Retinal pigment epithelial cell (primary cell): Measurements from ENCODE around the gene DAAM1.

Source experiments
- DNase-seq: peaks from one replicate; pipeline ENCODE4 v3.0.0-alpha.2; 2010; ENCODE audit warnings: low read depth
- H3K4me3 ChIP-seq: 2 replicates; pipeline ENCODE4 v1.5.1; 2011; ENCODE audit warnings: mild to moderate bottlenecking, low read length, control low read depth, moderate library complexity
- TF ChIP-seq, protein P1 (sequence below): conservative IDR thresholded peaks from 2 replicates; pipeline ENCODE4 v1.5.1; 2011; ENCODE audit warnings: low read depth, low read length, control low read depth, inconsistent platforms

DAAM1 gene

GRCh38 chr14:59243174-59243573 is 54.7 kb downstream of the DAAM1 start:
- no peak for DNase-seq
- TF ChIP-seq, protein P1, sequence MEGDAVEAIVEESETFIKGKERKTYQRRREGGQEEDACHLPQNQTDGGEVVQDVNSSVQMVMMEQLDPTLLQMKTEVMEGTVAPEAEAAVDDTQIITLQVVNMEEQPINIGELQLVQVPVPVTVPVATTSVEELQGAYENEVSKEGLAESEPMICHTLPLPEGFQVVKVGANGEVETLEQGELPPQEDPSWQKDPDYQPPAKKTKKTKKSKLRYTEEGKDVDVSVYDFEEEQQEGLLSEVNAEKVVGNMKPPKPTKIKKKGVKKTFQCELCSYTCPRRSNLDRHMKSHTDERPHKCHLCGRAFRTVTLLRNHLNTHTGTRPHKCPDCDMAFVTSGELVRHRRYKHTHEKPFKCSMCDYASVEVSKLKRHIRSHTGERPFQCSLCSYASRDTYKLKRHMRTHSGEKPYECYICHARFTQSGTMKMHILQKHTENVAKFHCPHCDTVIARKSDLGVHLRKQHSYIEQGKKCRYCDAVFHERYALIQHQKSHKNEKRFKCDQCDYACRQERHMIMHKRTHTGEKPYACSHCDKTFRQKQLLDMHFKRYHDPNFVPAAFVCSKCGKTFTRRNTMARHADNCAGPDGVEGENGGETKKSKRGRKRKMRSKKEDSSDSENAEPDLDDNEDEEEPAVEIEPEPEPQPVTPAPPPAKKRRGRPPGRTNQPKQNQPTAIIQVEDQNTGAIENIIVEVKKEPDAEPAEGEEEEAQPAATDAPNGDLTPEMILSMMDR: no peak
- no peak overlapping the region for H3K4me3 ChIP-seq

DNA sequence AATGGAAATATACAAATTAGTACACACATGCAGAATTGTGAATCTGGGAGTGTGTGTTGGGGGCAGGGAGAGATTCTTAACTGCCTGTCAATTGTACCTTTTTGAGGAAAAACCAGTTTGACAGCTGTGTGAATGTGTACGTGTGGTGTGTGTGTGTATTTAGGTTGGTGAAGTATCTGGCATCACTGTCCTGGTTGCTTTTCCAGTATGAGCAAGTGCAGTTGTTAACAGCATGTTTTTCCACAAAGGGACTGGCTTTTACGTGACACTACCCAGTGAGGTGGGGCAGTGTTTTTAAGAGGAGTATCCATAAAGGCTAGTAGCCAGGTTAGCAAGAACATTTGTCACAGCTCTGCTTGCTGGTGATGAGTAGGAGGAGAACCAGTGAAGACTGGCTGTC is 56.1 kb downstream of the DAAM1 start:
- TF ChIP-seq, protein P1: no peak
- no peak overlapping the region for H3K4me3 ChIP-seq
- no peak for DNase-seq

DNA sequence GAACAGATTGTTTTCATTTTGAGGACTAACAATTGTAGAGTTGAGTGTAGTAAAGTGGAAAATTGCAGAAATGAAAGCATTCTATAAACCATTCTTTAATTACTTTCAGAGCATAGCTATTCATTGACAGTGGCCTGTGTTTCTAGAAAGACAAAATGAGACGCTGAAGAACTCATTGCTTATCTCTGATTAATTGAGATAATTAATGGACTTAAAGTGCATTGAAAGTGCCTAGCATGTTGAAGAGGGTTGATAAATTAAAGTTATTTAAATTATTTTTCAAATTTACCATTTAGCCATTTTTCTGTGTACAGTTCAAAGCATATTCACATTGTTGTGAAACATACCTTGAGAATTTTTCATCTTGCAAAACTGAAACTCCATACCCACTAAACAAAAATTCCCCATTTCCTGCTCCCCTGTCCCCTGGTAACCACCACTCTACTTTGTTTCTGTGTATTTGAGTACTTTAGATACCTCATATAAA is 57.4 kb downstream of the DAAM1 start:
- TF ChIP-seq, protein P1: no peak
- H3K4me3 ChIP-seq: no peak overlapping the region
- DNase-seq: no peak

DNA sequence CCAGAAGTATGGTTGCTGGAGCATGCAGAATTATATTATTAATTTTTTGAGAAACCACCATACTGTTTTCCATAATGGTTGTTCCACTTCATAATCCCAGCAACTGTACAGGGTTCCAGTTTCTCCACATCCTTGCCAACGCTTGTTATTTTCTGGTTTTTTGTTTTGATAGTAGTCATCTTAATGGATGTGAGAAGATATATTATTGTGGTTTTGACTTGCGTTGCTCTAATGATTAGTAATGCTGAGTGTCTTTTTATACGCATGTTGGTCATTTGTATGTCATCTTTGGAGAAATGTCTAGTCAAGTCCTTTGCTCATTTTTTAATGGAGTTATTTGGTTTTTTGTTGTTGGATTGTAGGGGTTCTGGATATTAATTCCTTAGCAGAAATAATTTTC is 58.1 kb downstream of the DAAM1 start:
- H3K4me3 ChIP-seq: no peak overlapping the region
- no peak for DNase-seq
- TF ChIP-seq, protein P1: no peak

DNA sequence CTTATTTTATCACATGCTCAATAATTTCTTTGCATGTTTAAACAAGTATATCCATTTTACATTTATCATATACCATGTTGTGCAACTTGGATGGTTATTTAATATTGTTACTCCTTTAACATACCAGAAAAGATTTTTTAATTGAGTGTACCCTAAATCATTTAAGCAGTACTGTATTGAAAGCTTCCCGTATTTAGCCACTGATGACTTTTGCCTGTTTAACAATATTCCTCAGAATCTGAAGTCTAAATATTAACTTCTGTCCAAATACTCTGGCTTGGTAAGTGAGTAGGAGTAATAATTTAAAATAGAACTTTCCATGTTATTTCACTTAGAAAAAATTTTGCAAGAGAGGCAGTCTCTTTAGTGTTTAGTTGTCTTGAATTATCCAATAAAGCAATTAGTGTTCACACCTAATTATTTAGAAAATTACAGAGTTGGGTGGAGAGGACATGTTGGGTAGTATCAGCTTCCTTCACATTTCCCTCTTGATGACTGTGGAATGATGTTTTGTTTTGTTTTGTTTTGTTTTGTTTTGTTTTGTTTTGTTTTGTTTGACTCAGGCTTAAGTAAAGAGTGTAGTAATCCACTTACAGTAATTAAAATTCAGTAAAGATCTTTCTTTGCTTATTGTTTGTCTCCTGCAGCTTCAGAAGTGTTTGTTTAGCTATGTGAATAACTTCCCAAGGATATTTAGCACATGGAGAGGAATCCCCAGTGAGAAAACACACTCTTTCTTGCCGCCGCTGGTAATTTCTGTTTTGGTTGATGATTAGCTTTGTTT is 59.5 kb downstream of the DAAM1 start:
- DNase-seq: no peak
- TF ChIP-seq, protein P1: no peak
- H3K4me3 ChIP-seq: no peak overlapping the region

GRCh38 chr14:59249029-59249428 is 60.6 kb downstream of the DAAM1 start:
- TF ChIP-seq, protein P1: no peak
- no peak overlapping the region for H3K4me3 ChIP-seq
- no peak for DNase-seq
